Measurements from ENCODE around the gene STXBP3.

DNA sequence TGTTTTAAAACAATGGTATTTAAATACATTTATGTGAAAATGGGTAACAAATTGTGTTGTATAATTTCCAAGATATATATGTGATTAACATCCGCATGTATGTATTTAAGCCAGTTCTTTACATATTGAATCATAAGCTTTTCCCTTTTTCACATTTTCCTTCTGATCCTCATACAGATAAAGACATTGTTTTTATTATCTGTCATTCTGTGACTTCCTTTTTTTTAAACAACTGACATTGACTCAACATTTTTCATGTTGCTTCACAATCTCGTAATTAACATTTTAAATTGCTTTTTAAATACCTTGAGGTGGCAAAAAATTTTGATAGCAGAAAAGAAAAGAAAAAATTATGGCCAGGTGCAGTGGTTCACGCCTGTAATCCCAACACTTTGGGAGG is 1.4 kb downstream of the STXBP3 start:
- TF ChIP-seq CHD1 (IDR thresholded peaks at IDR 0.05; ENCODE audit: low read depth, low read length) (no peak), RAD21 (IDR thresholded peaks at IDR 0.05; ENCODE audit: low read length) (no peak), FOS (IDR thresholded peaks at IDR 0.05; ENCODE audit: low read depth, low read length) (no peak)
- TF ChIP-seq, protein P1, sequence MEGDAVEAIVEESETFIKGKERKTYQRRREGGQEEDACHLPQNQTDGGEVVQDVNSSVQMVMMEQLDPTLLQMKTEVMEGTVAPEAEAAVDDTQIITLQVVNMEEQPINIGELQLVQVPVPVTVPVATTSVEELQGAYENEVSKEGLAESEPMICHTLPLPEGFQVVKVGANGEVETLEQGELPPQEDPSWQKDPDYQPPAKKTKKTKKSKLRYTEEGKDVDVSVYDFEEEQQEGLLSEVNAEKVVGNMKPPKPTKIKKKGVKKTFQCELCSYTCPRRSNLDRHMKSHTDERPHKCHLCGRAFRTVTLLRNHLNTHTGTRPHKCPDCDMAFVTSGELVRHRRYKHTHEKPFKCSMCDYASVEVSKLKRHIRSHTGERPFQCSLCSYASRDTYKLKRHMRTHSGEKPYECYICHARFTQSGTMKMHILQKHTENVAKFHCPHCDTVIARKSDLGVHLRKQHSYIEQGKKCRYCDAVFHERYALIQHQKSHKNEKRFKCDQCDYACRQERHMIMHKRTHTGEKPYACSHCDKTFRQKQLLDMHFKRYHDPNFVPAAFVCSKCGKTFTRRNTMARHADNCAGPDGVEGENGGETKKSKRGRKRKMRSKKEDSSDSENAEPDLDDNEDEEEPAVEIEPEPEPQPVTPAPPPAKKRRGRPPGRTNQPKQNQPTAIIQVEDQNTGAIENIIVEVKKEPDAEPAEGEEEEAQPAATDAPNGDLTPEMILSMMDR (conservative IDR thresholded peaks at IDR 0.05; ENCODE audit: low read depth, low read length) = no peak

All from IMR-90 (cell line).